ENCODE measurements around the gene PLD4.

GRCh38 chr14:104925855-104926609 lies 1.4 kb downstream of the PLD4 start:
- TF ChIP-seq POLR2A (IDR thresholded peaks at IDR 0.05; ENCODE audit: low read length): no peak
- no peak for TF ChIP-seq GATA1 (IDR thresholded peaks at IDR 0.05; ENCODE audit: low read depth, low read length)

Measured in erythroblast (primary cell).